Measurements from ENCODE around the gene RFFL.
A peak's percentile ranks its signal among the peaks of the same experiment; 100 is the strongest.

Gene RFFL

DNA sequence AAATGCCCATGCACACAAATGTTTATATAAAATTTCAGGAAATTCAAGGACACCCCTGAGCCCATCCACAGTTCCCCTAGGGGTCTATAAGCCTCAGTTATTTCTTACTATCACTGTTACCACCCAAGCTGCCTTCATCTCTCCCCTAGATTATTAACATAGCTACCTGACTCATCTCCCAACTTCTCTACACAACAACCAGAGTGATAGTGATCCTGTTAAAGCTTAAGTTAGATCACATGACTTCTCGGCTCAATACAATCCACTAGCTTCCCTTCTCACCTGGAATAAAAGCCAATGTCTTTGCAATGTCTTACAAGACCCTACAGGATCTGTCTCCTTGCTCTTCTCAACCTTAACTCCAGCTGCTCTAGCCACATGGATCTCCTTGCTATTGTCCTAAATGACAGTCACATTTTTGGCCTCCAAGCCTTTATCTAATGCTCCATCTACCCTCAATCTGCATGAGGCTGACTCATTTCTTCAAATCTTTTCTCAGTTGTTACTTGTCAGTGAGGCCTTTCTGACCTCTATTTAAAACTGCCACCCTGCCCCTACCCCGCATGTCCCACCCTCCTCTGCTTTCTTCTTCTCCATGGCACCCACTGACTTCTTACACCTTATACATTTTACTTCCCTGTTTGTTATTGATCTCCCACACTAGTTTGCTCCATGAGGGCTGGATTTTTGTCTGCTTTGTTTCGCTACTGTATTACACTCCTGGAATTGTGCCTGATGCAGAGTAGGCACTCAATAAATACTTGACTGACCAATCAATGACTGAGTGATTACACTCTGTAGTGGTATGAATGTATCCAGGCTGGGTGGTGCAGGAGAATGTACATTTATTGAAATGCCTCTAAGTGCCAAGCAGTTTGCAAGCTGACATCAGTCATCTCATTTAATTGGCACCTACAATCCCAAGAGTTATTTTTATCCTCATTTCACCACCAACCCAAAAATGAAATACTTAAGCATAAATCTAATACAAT lies 88.4 kb downstream of the RFFL start:
- no peak for DNase-seq (ENCODE audit: low spot score)

DNA sequence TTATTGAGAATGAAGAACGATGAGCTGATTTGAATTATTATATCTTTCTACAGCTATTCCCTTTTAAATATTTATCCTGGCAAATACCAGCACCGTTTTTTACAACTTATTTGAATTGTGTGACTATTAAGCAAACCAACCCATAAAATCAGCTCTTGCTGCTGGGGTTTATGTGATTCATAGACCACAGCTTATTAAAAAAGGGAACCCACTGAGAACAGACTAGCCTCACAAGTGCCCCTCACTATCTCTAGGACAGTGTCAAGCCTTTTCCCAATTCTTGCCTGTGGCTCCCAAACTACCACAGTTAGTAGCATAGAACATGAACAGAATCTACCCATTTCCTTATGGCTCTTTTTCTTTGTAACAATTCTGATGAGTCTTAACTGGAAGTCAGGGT lies 89.3 kb downstream of the RFFL start:
- no peak for DNase-seq (ENCODE audit: low spot score)

DNA sequence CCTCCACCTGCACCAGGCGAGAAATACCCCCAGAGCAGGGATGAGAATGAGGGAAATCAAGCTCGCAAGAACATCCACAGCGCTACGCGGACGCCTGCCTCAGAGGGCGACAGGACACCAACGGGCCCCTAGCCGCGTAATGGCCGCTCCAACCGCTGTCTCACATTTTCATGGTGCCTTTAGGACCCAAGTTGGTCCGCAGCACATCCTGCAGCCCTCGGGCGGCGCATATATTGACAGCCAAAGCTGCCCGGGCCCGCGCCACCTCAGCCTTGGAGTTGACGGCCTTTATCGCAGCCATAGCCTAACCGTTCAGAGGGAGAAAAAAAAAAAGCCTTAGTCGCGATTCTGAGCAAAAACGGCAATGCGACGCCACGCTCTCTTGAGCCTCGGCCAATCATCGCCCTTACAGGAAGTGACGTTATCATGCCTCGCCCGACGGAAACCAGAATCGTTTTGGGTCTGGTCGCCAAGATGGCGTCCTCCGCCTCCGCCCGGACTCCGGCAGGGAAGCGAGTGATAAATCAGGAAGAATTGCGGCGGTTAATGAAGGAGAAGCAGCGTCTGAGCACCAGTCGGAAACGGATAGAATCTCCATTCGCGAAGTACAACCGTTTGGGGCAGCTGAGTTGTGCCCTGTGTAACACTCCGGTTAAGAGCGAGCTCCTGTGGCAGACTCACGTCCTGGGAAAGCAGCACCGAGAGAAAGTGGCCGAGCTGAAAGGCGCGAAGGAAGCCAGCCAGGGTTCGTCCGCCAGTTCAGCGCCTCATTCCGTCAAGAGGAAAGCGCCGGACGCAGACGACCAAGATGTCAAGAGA lies 102.2 kb downstream of the RFFL start, which contains the start of the genes CCT6B and ZNF830:
CCT6B (minus strand) TSS at position 368 of the 819 bp plus-strand sequence; CDS start at position 301, 67 bp downstream.
ZNF830 (plus strand) TSS at position 448 of the 819 bp plus-strand sequence; CDS start at position 475, 27 bp downstream.
- DNase-seq (ENCODE audit: low spot score) = peak; percentile 98

DNA sequence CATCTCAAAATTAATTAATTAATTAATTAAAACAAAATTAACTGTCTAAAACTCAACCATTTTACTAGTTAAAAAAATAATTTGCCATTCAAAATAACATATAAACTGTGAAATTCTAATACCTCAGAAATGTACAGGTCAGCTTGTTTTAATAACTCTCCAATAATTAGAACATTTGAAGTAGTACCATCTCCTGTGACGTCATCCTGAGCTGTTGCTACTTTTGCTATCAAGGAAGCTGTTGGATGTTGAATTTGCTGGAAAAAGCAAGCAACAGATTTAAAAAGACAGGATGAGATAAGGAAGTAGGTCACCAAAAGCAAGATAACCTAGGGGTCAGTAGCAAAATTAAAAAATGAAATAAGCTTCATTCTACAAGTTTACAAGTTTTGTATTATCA lies 105.1 kb downstream of the RFFL start:
- DNase-seq (ENCODE audit: low spot score) = no peak

All from D341Med (cell line).